HG02884 (cell line): Measurements from ENCODE around the gene EFCAB6.

ENCODE experiments used
- ATAC-seq: cut with Tn5 transposase; IDR thresholded peaks from one replicate; pipeline ENCODE4 v1.9.1; 2021; ENCODE audit warnings: mild to moderate bottlenecking, moderate library complexity; ENCODE audit not compliant: unreplicated experiment

EFCAB6 gene

GRCh38 chr22:43555561-43556515, 256.3 kb downstream of the EFCAB6 start:
- no peak for ATAC-seq

DNA sequence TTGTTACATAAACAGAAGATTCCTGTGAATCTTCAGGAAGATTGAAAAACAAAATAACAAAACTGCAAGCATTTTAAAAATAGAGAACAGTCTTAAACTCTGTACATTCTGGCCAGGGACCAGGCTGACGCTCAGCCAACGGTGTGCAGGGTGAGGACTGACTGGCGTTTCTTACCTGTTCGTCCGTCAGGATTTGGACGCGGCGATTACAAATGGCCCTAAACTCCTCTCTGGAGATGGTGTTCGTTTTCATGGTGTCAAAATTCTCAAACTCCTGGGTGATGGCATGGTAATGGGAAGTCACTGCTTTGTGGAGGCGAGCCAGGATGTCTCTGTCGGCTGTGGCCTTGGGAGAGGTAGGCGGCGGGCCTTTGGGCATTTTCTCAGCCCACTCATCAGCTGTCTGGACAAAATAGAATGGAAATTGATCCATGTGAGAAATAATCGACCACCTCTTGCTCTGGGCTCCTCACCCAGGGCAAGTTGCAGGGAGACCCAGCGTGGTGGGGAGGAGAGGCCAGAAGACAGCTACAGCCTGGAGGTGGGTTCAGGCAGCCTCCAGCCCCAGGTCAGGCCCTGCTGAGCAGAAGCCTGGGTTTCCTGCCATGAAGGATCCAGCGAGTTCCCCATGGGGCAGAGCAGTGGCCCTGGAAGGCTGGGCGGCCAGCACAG, 257.3 kb downstream of the EFCAB6 start:
- no peak for ATAC-seq

DNA sequence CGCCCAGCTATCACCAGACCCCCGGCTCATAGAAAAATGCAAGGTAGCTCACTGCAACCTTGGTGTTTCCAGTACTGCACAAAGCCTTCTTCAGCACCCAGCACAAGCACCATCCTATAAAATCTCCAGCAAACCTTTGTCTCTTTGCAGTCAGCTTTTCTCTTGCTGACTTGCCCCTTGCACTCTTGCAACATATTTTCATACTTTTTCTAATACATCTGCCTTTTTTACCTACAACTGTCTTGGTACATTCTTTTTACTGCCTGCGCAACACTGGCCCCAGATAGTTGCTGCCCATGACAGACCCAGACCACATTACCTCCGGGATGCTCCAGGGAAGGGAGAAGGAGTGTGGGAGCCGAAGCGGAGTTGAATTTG, 257.9 kb downstream of the EFCAB6 start:
- no peak for ATAC-seq

- ATAC-seq = no peak
These were observed 258.4 kb downstream of the EFCAB6 start for GRCh38 chr22:43553451-43554258.

GRCh38 chr22:43550672-43551071, 261.4 kb downstream of the EFCAB6 start:
- no peak for ATAC-seq

GRCh38 chr22:43550024-43550620, 262.0 kb downstream of the EFCAB6 start:
- no peak for ATAC-seq

DNA sequence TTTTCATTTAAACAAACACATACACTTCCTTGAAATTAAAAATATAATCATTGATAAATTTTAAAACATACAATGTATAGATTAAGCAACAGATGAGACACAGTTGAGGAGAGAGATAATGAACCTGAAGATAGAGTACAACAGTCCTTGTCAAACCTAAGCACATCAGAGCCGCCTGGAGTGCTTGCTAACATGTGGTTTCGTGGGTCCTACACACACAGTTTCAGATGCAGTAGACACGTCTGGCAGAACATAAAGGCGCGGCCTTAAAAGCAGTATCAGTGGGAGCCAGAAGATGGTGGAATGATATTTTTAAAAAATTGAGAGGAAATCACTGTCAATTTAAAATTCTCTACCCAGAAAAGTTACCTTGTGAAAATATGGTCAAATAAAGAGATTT, 265.9 kb downstream of the EFCAB6 start:
- no peak for ATAC-seq

- ATAC-seq = no peak
These were observed 267.8 kb downstream of the EFCAB6 start for GRCh38 chr22:43544289-43544673.

- ATAC-seq = no peak
These were observed 268.4 kb downstream of the EFCAB6 start for GRCh38 chr22:43543522-43544288.

DNA sequence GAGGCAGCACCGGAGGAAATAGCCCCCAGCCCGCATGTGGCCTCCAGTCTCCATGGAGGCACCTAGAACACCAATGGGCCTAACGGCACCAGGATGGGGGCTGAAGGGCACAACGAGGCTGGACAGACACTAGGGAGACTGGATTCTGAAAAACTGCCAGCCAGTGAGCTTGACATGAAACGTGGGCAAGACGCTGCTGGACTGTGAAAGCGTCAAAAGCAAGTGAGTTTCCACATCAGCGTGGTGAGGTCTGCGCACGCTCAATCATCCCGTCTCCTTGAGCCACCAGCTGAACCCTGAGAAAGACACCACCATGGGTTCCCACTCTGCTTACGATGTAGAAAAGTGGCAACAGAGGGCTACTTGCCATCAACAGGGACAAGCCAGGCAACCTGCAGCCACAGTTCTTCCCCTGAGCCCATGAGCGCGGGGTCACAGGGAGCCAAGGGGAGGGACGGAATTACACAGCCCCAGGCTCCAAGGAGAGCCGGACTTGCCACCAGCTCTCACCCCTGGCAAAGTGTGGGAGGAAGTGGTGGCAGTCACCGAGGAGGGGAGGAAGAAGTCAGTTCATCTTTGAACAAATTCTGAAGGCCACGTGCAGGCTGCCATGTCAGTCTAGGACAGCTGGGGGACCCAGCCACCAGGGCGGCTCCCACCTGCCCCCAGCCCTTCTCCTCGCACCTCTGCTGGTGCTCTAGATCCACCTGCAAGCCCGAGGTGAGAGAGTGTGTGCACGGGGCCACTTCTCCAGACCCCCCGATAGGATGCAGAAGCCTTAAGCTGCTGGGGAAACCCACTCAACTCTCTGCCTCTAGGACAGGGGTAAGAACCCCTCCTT, 269.2 kb downstream of the EFCAB6 start:
- no peak for ATAC-seq

DNA sequence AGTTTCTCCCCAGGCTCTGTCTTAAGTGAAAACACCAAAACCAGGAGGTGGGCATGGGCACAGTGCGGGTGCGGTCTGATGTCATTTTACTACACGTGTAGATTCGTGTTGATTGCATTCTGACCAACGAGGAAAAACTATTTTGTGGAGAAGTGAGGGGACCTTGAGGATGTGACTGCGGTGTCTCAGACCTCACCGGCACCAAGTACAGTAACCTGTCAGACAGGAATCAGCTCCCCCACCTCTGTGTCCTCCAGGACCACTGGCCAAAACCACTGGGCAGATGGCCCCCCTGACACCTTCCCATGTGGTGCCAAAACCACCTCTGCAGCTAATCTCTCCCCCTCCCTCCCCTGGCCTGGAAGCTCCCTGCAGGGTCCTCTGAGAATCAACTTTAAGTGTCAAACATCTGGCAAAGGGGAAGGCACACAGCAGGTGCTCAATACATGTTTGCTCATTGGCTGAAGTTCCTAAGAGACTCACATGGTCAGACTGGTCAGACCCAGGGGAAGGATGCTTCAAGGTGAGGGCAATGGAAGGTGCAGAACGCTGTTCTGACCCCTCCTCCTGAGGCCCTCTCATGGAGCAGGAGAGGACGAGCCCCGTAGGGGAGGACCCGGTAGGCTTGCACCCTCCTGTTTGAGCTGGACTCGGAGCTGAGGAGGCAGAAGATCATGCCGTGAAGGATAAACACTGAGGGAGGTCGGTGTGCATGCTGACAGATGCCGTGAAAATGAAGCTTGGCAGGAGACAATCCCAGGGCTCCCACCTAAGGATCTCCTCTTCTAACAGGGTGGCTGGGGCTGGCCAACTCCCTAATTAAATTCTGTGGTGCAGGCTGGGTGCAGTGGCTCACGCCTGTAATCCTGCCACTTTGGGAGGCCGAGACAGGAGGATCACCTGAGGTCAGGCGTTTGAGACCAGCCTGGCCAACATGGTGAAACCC, 270.4 kb downstream of the EFCAB6 start:
- no peak for ATAC-seq

DNA sequence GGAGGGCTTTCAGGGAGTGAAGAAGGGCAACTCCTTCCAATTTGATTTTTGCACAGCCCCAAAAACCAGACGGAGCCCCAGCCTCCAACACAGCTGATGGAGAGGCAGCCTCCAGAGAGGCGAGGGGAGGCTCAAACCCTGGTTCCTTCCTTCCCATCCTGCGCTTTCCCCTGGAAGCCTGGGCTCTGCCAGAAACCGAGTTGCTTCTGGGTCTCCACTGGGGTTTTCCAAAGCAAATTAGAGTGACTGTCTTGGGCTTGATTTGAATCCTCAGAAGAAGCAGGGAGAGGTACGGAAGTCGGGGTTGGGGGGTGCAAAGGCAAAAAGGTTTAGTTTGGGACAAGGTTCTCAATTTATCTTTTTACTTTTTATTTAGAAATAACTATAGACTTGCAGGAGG, 271.1 kb downstream of the EFCAB6 start:
- no peak for ATAC-seq

DNA sequence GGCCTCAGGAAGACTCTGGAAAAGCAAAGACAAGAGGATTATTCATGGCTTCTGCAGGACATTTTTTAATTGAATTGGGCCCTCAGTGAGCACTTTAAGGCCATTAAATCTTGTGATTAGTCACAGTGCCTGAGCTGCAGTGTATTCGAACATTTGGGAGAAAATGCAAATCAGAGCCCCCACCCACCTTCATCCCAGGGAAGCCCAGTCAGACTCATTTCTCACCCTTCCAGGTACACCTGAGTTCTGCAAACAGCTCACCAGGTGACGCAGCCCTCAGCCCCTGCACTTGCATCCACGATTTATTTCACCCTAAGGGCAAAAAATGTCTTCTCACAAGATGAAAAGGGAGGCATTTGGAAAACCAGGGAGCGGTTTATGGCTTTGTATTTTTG, 271.6 kb downstream of the EFCAB6 start:
- ATAC-seq = no peak

- ATAC-seq = no peak
These were observed 272.3 kb downstream of the EFCAB6 start for GRCh38 chr22:43539572-43540528.

- no peak for ATAC-seq
These were observed 275.0 kb downstream of the EFCAB6 start for GRCh38 chr22:43537019-43537585.

GRCh38 chr22:43535741-43536140, 276.4 kb downstream of the EFCAB6 start:
- no peak for ATAC-seq

GRCh38 chr22:43535336-43535735, 276.8 kb downstream of the EFCAB6 start:
- ATAC-seq = no peak
